HEK293T (cell line): ENCODE results near the gene LGMN.

ENCODE experiments used
- ELF4 ChIP-seq: fragments of 450-650 bp; IDR thresholded peaks from 2 replicates; pipeline ENCODE4 v1.6.1; 2017; ENCODE audit warnings: antibody characterized with exemption
- FOXA1 ChIP-seq: fragments of 450-650 bp; IDR thresholded peaks from 2 replicates; pipeline ENCODE4 v1.6.1; 2016; ENCODE audit warnings: mild to moderate bottlenecking
- FOXK2 ChIP-seq: fragments of 450-650 bp; IDR thresholded peaks from 2 replicates; pipeline ENCODE4 v1.6.1; 2016; ENCODE audit warnings: mild to moderate bottlenecking
- FOXM1 ChIP-seq: fragments of 450-650 bp; IDR thresholded peaks from 2 replicates; pipeline ENCODE4 v1.6.1; 2017; ENCODE audit warnings: mild to moderate bottlenecking, borderline replicate concordance
- NFRKB ChIP-seq: fragments of 450-650 bp; IDR thresholded peaks from 2 replicates; pipeline ENCODE4 v1.6.1; 2016; ENCODE audit warnings: mild to moderate bottlenecking, moderate library complexity
- SP1 ChIP-seq: fragments of 450-650 bp; IDR thresholded peaks from 2 replicates; pipeline ENCODE4 v1.6.1; 2017
- SUZ12 ChIP-seq: fragments of 450-650 bp; IDR thresholded peaks from 2 replicates; pipeline ENCODE4 v1.6.1; 2016; ENCODE audit warnings: mild to moderate bottlenecking
- TARDBP ChIP-seq: fragments of 450-650 bp; IDR thresholded peaks from 2 replicates; pipeline ENCODE4 v1.6.1; 2016

DNA sequence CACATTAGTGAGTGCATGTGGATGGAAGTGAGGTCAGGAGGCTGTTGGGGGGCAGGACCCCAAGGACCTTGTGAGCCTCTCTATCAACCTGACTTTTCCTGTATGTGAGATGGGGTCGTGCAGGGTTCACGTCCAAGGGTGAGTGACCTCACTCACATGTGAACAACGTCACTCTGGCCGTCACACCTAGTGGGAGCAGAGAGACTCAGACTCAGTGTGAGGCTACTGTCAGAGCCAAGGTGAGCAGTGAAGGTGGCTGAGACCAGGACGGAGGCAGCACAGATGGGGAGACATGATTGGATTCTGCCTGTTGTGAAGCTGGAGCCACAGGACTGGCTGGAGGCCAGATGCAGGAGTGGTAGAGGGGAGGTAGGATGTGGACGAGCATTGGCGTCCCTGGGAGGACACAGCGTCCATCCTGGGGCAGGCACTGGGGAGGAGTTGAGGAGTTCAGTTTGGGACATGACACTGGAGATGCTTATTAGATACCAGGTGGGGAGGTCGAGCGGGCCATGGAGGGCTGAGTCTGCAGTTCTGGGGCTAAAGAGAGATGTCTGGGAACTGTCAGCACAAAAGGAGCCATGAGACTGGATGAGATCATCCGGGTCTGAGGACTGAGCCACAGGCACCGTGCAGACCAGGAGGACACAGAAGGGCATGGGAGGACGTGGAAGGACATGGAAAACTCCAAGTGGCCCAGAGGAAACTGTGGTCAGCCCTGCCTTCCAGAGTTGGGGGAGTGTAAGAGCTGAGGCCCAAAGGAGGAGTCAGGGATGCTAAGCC, 92.8 kb downstream of the LGMN start:
- TF ChIP-seq SUZ12 (no peak), ELF4 (no peak), FOXM1 (no peak), NFRKB (no peak), SP1 (no peak), FOXK2 (no peak), FOXA1 (no peak), TARDBP (no peak)
